Measurements from ENCODE around the gene SMIM35.

The SMIM35 gene

GRCh38 chr11:118100691-118101232 is 14.0 kb upstream of the SMIM35 start:
- TF ChIP-seq CTCF (conservative IDR thresholded peaks at IDR 0.05; ENCODE audit: low read depth, low read length), result no peak
- no peak overlapping the region for H3K4me3 ChIP-seq (ENCODE audit: low read length)
- no peak for DNase-seq (ENCODE audit: low read depth)

- no peak for TF ChIP-seq CTCF (conservative IDR thresholded peaks at IDR 0.05; ENCODE audit: low read depth, low read length)
- no peak for DNase-seq (ENCODE audit: low read depth)
- no peak overlapping the region for H3K4me3 ChIP-seq (ENCODE audit: low read length)
Measured at GRCh38 chr11:118099838-118100556, 13.2 kb upstream of the SMIM35 start.

- no peak for TF ChIP-seq CTCF (conservative IDR thresholded peaks at IDR 0.05; ENCODE audit: low read depth, low read length)
- no peak for DNase-seq (ENCODE audit: low read depth)
- H3K4me3 ChIP-seq (ENCODE audit: low read length), result no peak overlapping the region
Measured at GRCh38 chr11:118098996-118099837, 12.5 kb upstream of the SMIM35 start.

GRCh38 chr11:118095967-118096367 is 9.2 kb upstream of the SMIM35 start:
- no peak for DNase-seq (ENCODE audit: low read depth)
- no peak overlapping the region for H3K4me3 ChIP-seq (ENCODE audit: low read length)
- TF ChIP-seq CTCF (conservative IDR thresholded peaks at IDR 0.05; ENCODE audit: low read depth, low read length), result no peak

GRCh38 chr11:118095493-118095892 is 8.7 kb upstream of the SMIM35 start:
- no peak overlapping the region for H3K4me3 ChIP-seq (ENCODE audit: low read length)
- no peak for DNase-seq (ENCODE audit: low read depth)
- no peak for TF ChIP-seq CTCF (conservative IDR thresholded peaks at IDR 0.05; ENCODE audit: low read depth, low read length)

- DNase-seq (ENCODE audit: low read depth), result no peak
- no peak overlapping the region for H3K4me3 ChIP-seq (ENCODE audit: low read length)
- TF ChIP-seq CTCF (conservative IDR thresholded peaks at IDR 0.05; ENCODE audit: low read depth, low read length), result no peak
Measured at GRCh38 chr11:118092907-118093571, 6.3 kb upstream of the SMIM35 start.

Data from retinal pigment epithelial cell (primary cell).